ENCODE measurements around the gene SARDH. TPM values are rescaled to one million over a fixed set of nuclear protein-coding genes. Genes with fewer than 3 reads are reported as not detected.

Gene SARDH
- total and polyA plus RNA-seq, 2 of the 13 experiments (the other 11 are each of a cell fraction or from before 2014, with no cell fraction given): 11.6 to 34.9 TPM

- TF ChIP-seq UBTF (CRISPR knock-in tag; IDR thresholded peaks at IDR 0.05): peak; percentile 53
- TF ChIP-seq CCAR2 (optimal IDR thresholded peaks at IDR 0.05; ENCODE audit: low read depth, low read length): no peak
- no peak for TF ChIP-seq ZNF251 (CRISPR knock-in tag; IDR thresholded peaks at IDR 0.05)
- 0 out of 2 replicates have a peak, but pooled peaks have one; percentile 24 for TF ChIP-seq KLF6 (CRISPR knock-in tag; IDR thresholded peaks at IDR 0.05)
- TF ChIP-seq ZNF850 (CRISPR knock-in tag; conservative IDR thresholded peaks at IDR 0.05): no peak
- 0 out of 2 replicates have a peak, but pooled peaks have one; percentile 63 for TF ChIP-seq ZBTB20 (CRISPR knock-in tag; IDR thresholded peaks at IDR 0.05; ENCODE audit: borderline replicate concordance, low read depth)
- TF ChIP-seq SRF (IDR thresholded peaks at IDR 0.05; ENCODE audit: low read depth, low read length): no peak
- no peak for TF ChIP-seq HOXA9 (CRISPR knock-in tag; IDR thresholded peaks at IDR 0.05; ENCODE audit: borderline replicate concordance)
- TF ChIP-seq KDM2A (CRISPR knock-in tag; IDR thresholded peaks at IDR 0.05; ENCODE audit: borderline replicate concordance, low read depth): peak; percentile 24; the same call in 1 of the 2 replicates
- peak; percentile 80 for TF ChIP-seq ZNF710 (CRISPR knock-in tag; IDR thresholded peaks at IDR 0.05; ENCODE audit: borderline replicate concordance)
- no peak for TF ChIP-seq THYN1 (CRISPR knock-in tag; IDR thresholded peaks at IDR 0.05; ENCODE audit: borderline replicate concordance, low read depth)
- peak; percentile 86 for TF ChIP-seq SPEN (CRISPR knock-in tag; IDR thresholded peaks at IDR 0.05; ENCODE audit: low read depth)
- TF ChIP-seq RXRB (CRISPR knock-in tag; IDR thresholded peaks at IDR 0.05; ENCODE audit: borderline replicate concordance): peak; percentile 53; the same call in 1 of the 2 replicates
- TF ChIP-seq REPIN1 (CRISPR knock-in tag; IDR thresholded peaks at IDR 0.05; ENCODE audit: borderline replicate concordance, low read depth): peak; percentile 14; the same call in 1 of the 2 replicates
- no peak for TF ChIP-seq GMEB1 (CRISPR knock-in tag; IDR thresholded peaks at IDR 0.05; ENCODE audit: borderline replicate concordance)
- no peak; the same call in 1 of the 2 replicates for TF ChIP-seq AKAP8 (CRISPR knock-in tag; IDR thresholded peaks at IDR 0.05)
- TF ChIP-seq ZNF577 (CRISPR knock-in tag; IDR thresholded peaks at IDR 0.05; ENCODE audit: borderline replicate concordance, low read depth): no peak
- TF ChIP-seq ELK4 (CRISPR knock-in tag; IDR thresholded peaks at IDR 0.05; ENCODE audit: borderline replicate concordance): no peak
- no peak for TF ChIP-seq CBFB (CRISPR knock-in tag; IDR thresholded peaks at IDR 0.05)
- no peak for TF ChIP-seq TEAD2 (CRISPR knock-in tag; IDR thresholded peaks at IDR 0.05)
- no peak for TF ChIP-seq TBL1XR1 (IDR thresholded peaks at IDR 0.05; ENCODE audit: borderline replicate concordance, low read length, partially characterized antibody)
Measured at GRCh38 chr9:133737774-133738639, at the start of gene SARDH (continued).
